HG03342 (cell line): Measurements from ENCODE around the gene ANKMY1.
"Not testable (repeated sequence)": the region's sequence is repeated elsewhere in the genome, so short reads cannot be mapped to it uniquely, and the experiment has no call there.

ENCODE experiments used
- ATAC-seq: cut with Tn5 transposase; IDR thresholded peaks from one replicate; pipeline ENCODE4 v1.9.1; 2021; ENCODE audit warnings: mild to moderate bottlenecking, moderate library complexity; ENCODE audit not compliant: unreplicated experiment

ANKMY1 gene

DNA sequence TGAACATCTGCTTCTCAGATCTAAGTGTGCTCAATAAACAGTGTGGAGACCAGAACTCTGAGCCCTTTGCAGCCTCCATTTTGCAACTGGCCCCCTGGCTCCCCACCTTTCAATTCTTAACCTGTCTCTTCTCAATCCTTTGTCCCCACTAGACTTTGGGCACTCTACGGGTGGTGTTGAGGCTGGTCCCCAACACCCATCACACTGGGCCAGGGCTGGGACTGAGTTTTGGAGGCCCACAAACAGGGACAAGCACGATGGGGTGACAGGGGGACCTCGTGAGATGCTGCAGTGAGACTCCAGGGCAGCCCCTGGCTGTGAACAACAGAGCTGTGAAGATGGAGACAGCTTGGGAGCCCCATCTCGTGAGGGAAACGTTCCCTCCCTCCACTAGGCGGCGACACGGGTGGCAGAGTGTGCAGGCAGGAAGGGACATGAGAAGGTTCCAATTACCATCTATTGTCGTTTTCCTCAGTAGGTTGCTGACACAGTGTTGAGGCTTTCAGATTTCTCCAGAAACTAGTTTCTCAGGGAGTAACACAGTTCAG lies 1.2 kb downstream of the ANKMY1 start:
- ATAC-seq, result no peak

GRCh38 chr2:240555541-240556250 lies 2.1 kb downstream of the ANKMY1 start:
- no peak for ATAC-seq

DNA sequence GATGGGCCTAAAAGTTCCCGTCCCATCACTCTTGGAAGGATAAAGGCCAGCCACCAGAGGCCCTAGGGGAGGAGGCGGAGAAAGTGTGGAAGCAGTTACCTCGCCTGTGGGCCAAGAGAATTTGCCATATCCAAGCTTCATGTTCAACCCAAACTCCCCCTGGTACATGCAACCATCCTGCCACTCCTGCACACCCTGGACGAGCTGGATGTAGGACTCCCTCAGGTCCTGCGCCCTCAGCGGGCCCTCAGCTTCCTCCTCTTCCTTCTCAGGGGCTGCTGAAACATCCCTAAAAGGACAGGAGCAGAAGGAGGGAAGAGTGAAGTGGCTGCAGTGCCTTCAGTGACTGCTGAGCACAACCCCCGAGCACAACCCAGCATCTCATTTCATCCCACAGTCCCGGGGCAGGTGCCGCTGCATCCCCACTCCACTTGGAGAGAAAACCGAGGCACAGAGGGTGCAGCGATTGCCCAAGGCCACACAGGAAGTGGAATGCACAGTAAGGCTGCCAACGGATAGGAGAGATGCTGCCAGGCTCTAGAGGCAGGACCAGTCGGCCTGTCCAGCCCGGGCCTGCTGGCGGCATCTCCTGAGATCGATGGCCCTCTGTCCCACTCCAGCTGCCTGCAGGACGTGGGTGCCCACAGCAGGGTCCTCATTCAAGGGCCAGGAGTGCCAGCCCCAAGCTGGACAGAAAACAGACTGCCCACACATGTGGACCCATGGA lies 2.9 kb downstream of the ANKMY1 start:
- ATAC-seq, result no peak

DNA sequence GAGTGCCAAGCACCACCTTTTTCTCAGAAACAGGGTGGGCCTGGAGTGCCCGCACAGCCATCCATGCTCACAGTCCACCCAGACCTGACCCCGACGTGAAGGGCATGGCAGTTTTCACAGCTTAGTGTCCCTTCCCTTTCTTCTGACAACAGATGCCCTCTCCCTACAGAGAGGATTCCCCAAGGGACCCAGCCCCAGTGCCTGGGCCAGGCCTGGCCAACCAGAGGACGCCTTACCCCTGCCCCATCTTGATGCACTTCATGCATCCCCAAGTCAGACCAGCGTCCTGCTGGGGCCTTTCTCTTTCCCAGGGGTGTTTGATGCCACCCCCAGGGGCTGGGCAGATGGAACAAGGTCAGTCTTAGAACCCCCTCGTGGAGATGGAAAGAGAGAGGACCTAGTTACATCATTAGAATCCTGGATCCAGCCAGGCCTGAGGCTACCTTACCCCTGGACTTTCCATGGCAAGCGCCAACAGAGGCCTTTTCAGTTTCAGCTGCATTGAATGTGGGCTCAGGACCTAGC lies 3.8 kb downstream of the ANKMY1 start:
- ATAC-seq, result no peak

DNA sequence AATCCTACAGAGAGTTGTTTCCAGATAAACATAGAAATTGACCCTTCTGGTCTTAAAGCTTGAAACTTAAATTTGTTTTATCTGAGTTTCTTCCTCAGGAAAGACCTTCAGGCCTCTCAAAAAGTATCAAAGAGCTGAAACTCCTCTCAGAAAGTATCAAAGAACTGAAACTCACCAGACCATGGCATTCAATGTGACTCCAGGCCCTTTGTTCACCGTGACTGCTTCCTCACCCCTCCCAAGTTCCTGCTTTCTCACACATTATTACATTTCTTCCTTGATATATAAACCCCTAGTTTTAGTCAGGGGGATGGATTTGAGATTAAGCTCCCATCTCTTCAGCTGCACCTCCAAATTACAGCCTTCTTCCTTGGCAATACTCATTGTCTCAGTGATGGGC lies 6.0 kb downstream of the ANKMY1 start:
- no peak for ATAC-seq

DNA sequence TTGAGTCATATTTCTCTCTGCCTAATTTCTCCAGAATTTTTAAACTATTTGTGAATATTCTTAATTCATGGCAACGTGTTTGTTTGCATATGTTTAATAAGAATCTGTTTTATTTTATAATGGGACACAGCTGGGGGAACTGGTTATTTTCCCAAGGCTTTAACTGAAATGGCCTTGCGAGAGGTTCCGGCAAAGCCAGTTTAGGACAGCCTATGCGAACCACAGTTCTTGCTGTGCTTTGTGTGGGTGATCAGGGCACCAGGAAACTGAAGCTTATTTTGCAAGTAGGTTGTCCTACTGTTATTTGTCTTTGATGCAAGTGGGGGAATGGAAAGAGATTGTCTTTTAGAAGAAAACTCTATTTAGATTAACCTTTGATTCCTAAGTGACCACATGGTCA lies 6.5 kb downstream of the ANKMY1 start:
- no peak for ATAC-seq

DNA sequence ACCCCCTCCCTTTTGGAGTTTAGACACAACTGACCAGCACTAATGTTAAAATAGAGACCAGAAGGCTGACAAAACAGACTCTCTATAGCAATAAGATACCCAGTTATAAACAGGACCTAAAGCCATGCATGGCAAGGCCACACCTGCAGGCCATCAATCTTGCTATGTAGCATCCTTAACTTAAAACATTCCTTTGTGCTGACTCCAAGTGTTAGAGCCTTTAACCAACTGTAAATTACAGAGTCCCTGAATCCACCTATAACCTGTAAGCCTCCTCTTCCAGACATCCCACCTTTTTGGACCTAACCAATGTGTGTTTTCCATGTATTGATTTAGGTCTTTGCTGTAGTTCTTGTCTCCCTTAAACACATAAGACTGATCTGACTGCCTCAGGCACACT lies 17.9 kb downstream of the ANKMY1 start:
- no peak for ATAC-seq

DNA sequence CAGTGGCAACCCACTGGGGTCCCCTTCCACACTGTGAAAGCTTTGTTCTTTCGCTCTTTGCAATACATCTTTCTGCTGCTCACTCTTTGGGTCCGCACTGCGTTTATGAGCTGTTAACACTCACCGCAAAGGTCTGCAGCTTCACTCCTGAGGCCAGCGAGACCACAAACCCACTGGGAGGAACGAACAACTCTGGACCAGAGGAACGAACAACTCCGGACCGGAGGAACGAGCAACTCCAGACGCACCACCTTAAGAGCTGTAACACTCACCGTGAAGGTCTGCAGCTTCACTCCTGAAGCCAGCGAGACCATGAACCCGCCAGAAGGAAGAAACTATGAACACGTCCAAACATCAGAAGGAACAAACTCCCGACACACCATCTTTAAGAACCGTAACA lies 18.7 kb downstream of the ANKMY1 start:
- ATAC-seq, result not testable (repeated sequence)

DNA sequence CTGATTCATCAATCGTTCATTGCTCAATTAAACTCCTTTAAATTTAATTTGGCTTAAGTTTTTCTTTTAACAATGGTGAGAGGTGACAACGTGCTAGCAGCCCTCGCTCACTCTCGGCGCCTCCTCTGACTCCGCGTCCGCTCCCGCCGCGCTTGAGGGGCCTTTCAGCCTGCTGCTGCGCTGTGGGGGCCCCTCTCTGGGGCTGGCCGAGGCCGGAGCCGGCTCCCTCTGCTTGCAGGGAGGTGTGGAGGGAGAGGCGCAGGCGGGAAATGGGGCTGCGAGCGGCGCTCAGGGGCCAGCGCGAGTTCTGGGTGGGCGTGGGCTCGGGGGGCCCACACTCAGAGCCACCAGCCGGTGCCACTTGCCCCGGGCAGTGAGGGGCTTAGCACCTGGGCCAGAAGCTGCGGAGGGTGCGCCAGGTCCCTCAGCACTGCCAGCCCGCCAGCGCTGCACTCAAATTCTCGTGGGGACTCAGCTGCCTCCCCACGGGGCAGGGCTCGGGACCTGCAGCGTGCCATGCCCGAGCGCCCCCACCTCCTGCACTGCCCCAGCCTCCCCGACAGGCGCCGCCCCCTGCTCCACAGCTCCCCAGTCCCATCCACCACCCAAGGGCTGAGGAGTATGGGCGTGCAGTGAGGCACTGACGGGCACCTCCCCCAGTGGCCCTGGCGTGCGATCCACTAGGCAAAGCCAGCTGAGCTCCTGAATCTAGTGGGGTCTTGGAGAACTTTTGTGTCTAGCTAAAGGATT lies 19.6 kb downstream of the ANKMY1 start:
- no peak for ATAC-seq

GRCh38 chr2:240532031-240532775 lies 25.6 kb downstream of the ANKMY1 start:
- no peak for ATAC-seq

DNA sequence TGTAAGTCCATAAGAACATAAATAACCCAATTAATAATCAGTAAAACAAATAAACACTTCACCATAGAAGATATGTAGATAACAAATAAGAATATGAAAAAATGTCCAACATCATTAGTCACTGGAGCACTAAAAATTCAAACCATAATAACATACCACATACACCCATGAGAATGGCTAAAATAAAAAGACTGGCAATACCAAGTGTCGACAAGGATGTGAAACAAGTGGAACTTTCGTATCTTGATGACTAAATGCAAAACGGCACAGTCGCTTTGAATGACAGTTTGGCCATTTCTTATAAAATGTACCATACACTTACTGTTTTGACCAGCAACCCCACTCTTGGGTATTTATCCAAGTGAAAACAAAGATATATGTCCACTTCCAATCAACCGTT lies 26.8 kb downstream of the ANKMY1 start:
- no peak for ATAC-seq

- no peak for ATAC-seq
These were observed 27.6 kb downstream of the ANKMY1 start for GRCh38 chr2:240530181-240530580.

- no peak for ATAC-seq
These were observed 28.3 kb downstream of the ANKMY1 start for GRCh38 chr2:240529344-240529999.

GRCh38 chr2:240528406-240529040 lies 29.3 kb downstream of the ANKMY1 start:
- ATAC-seq, result no peak

GRCh38 chr2:240527153-240527750 lies 30.5 kb downstream of the ANKMY1 start:
- ATAC-seq, result no peak

- ATAC-seq, result no peak
These were observed 31.3 kb downstream of the ANKMY1 start for GRCh38 chr2:240526521-240526920.

DNA sequence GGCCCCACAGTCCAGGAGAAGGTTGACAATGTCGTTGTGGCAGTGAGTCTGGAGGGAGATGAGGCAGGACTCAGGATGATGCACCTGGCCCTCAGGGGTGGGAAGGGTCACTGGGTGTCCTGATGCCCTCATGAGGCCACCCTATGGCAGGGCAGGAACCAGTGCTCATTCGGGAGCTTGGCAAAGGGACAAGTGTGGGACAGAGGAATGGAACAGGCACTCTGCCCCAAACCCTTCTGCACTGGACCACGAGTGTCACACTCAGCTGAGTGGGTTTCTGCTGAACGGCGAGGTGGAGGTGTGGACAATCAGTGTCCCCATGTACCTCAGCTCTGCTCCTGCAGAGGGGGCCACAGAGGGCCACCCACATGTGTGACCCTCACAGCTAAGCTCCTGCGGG lies 32.0 kb downstream of the ANKMY1 start:
- no peak for ATAC-seq

GRCh38 chr2:240524963-240525718 lies 32.6 kb downstream of the ANKMY1 start:
- no peak for ATAC-seq
